IMR-90 (cell line): ENCODE results near the gene PTPN7. TPM values are rescaled to one million over a fixed set of nuclear protein-coding genes. Genes with fewer than 3 reads are reported as not detected.

Experiments used
- ATAC-seq: fragments of 200-7000 bp; cut with Tn5 transposase; 2 replicates; pipeline ENCODE4 v1.9.1; 2020; ENCODE audit warnings: low read depth, mild to moderate bottlenecking, moderate library complexity
- BruUV-seq: library from RNA; stranded (reverse); fragments of 400-500 nt; replicated peaks from 2 replicates; lab custom pipeline; 2021; lab: Mats Ljungman, UMichigan
- CTCF ChIA-PET: fragments of 300-600 bp; formaldehyde crosslinking; extraction: SDS; loops from one replicate; lab custom pipeline; 2021; ENCODE audit warnings: antibody characterized with exemption; lab: Yijun Ruan, JAX
- POLR2A ChIA-PET: fragments of 300-600 bp; sonication (Branson Sonifier 250); formaldehyde crosslinking; loops from one replicate; lab custom pipeline; 2022; ENCODE audit warnings: antibody characterized with exemption; ENCODE audit not compliant: unreplicated experiment; lab: Charles Lee
- DNase-seq: peaks from one replicate; pipeline ENCODE4 v3.0.0; 2013
- H2AFZ ChIP-seq: replicated peaks from 2 replicates; pipeline ENCODE3; 2013; ENCODE audit warnings: low read length, mild to moderate bottlenecking; ENCODE audit not compliant: poor library complexity
- H2AK5ac ChIP-seq: 2 replicates; pipeline ENCODE4 v1.6.1; 2013; ENCODE audit warnings: low read depth, low read length, inconsistent platforms
- H2AK9ac ChIP-seq: replicated peaks from 2 replicates; pipeline ENCODE3; 2013; ENCODE audit warnings: mild to moderate bottlenecking, low read depth, low read length, moderate library complexity; ENCODE audit not compliant: poor library complexity
- H2BK120ac ChIP-seq: 2 replicates; pipeline ENCODE4 v1.6.1; 2013; ENCODE audit warnings: low read depth, low read length, inconsistent platforms
- H2BK15ac ChIP-seq: 3 replicates; pipeline ENCODE4 v1.6.1; 2013; ENCODE audit warnings: low read depth, low read length, inconsistent platforms
- H2BK20ac ChIP-seq: 2 replicates; pipeline ENCODE4 v1.6.1; 2013; ENCODE audit warnings: low read depth, mild to moderate bottlenecking, inconsistent platforms, low read length, moderate library complexity
- H2BK5ac ChIP-seq: 2 replicates; pipeline ENCODE4 v1.6.1; 2013; ENCODE audit warnings: mild to moderate bottlenecking, low read depth, low read length, inconsistent platforms; ENCODE audit not compliant: poor library complexity, severe bottlenecking
- H3K14ac ChIP-seq: replicated peaks from 2 replicates; pipeline ENCODE4 v1.6.1; 2013; ENCODE audit warnings: low read depth, low read length, inconsistent platforms
- H3K18ac ChIP-seq: 2 replicates; pipeline ENCODE4 v1.6.1; 2013; ENCODE audit warnings: low read depth, low read length, control low read depth
- H3K23ac ChIP-seq: 2 replicates; pipeline ENCODE4 v1.6.1; 2013; ENCODE audit warnings: low read depth, low read length, inconsistent platforms
- H3K27ac ChIP-seq: 2 replicates; pipeline ENCODE4 v1.5.1; 2013; ENCODE audit warnings: mild to moderate bottlenecking, control low read depth, low read length; ENCODE audit not compliant: insufficient read depth
- H3K27me3 ChIP-seq: 2 replicates; pipeline ENCODE4 v1.6.1; 2013; ENCODE audit warnings: low read length; ENCODE audit not compliant: control insufficient read depth, insufficient read depth
- H3K36me3 ChIP-seq: 2 replicates; pipeline ENCODE4 v1.6.1; 2013; ENCODE audit warnings: low read length, mixed read lengths; ENCODE audit not compliant: control insufficient read depth, insufficient read depth
- H3K4ac ChIP-seq: 2 replicates; pipeline ENCODE4 v1.6.1; 2013; ENCODE audit warnings: low read depth, low read length, inconsistent platforms
- H3K4me1 ChIP-seq: 2 replicates; pipeline ENCODE4 v1.6.1; 2013; ENCODE audit warnings: low read length, mixed read lengths; ENCODE audit not compliant: control insufficient read depth, insufficient read depth
- H3K4me2 ChIP-seq: 2 replicates; pipeline ENCODE4 v1.6.1; 2013; ENCODE audit warnings: low read depth, mild to moderate bottlenecking, control low read depth, low read length, moderate library complexity
- H3K4me3 ChIP-seq: 2 replicates; pipeline ENCODE4 v1.5.1; 2013; ENCODE audit warnings: low read depth, mild to moderate bottlenecking, control low read depth, low read length, moderate library complexity; ENCODE audit not compliant: insufficient read depth
- H3K56ac ChIP-seq: 2 replicates; pipeline ENCODE4 v1.6.1; 2013; ENCODE audit warnings: low read length, inconsistent platforms; ENCODE audit not compliant: insufficient read depth; ENCODE audit errors: extremely low read depth
- H3K79me1 ChIP-seq, 2 experiments: 2 replicates each; pipeline ENCODE4 v1.6.1; 2013; ENCODE audit warnings: low read length in 2 of 2, inconsistent platforms in 1 of 2, low read depth in 1 of 2
- H3K9ac ChIP-seq: 2 replicates; pipeline ENCODE4 v1.6.1; 2013; ENCODE audit warnings: low read depth, low read length, control low read depth
- H3K9me1 ChIP-seq: 2 replicates; pipeline ENCODE4 v1.6.1; 2013; ENCODE audit warnings: low read length, inconsistent platforms; ENCODE audit not compliant: insufficient read depth
- H3K9me3 ChIP-seq: 2 replicates; pipeline ENCODE4 v1.6.1; 2013; ENCODE audit warnings: low read length; ENCODE audit not compliant: control insufficient read depth, insufficient read depth
- H4K20me1 ChIP-seq: 2 replicates; pipeline ENCODE4 v1.6.1; 2013; ENCODE audit warnings: low read length, inconsistent platforms; ENCODE audit not compliant: insufficient read depth
- H4K5ac ChIP-seq: 2 replicates; pipeline ENCODE4 v1.6.1; 2013; ENCODE audit warnings: mild to moderate bottlenecking, low read depth, low read length, control low read depth
- H4K8ac ChIP-seq, 2 experiments: 2 replicates each; pipeline ENCODE4 v1.6.1; 2013; ENCODE audit warnings: low read depth in 2 of 2, low read length in 2 of 2, control low read depth in 1 of 2, inconsistent platforms in 1 of 2
- H4K91ac ChIP-seq: 2 replicates; pipeline ENCODE4 v1.6.1; 2013; ENCODE audit warnings: low read depth, low read length, inconsistent platforms; ENCODE audit not compliant: insufficient read depth
- BHLHE40 ChIP-seq: fragments of 150-350 bp; IDR thresholded peaks from 2 replicates; pipeline ENCODE4 v1.6.1; 2016; ENCODE audit warnings: mild to moderate bottlenecking, low read depth, low read length
- FOS ChIP-seq: fragments of 150-350 bp; IDR thresholded peaks from 2 replicates; pipeline ENCODE4 v1.6.1; 2016; ENCODE audit warnings: low read depth, low read length
- MAFK ChIP-seq: IDR thresholded peaks from 2 replicates; pipeline ENCODE4 v1.6.1; 2012; ENCODE audit warnings: low read depth, low read length, improper control_type of control experiment
- MXI1 ChIP-seq: IDR thresholded peaks from 2 replicates; pipeline ENCODE4 v1.6.1; 2012; ENCODE audit warnings: low read depth, mild to moderate bottlenecking, low read length, moderate library complexity, borderline replicate concordance
- RAD21 ChIP-seq: IDR thresholded peaks from 2 replicates; pipeline ENCODE4 v1.6.1; 2012; ENCODE audit warnings: low read length, improper control_type of control experiment
- SMC3 ChIP-seq: fragments of 150-350 bp; IDR thresholded peaks from 2 replicates; pipeline ENCODE4 v1.6.1; 2016; ENCODE audit warnings: low read depth, mild to moderate bottlenecking, antibody characterized with exemption, low read length, moderate library complexity
- WGBS, 2 experiments: methylation state at CpG; one replicate each; pipeline versions ENCODE4 v1.1.5 to v1.1.7; 2013; ENCODE audit warnings: missing lambda C conversion rate in 2 of 2; ENCODE audit not compliant: insufficient read length in 1 of 2; ENCODE audit errors: extremely low coverage in 2 of 2; 5-methylcytosine and 5-hydroxymethylcytosine counted together
- dilution Hi-C: fragments of 300-500 bp; cut with HindIII; formaldehyde crosslinking; loops from one replicate; pipeline ENCODE4 v1.14.3; 2018; ENCODE audit warnings: low sequenced_read_pairs; ENCODE audit not compliant: unreplicated experiment
- in situ Hi-C: fragments of 300-500 bp; cut with MboI; formaldehyde crosslinking; loops from 3 replicates; pipeline ENCODE4 v1.14.3; 2019; ENCODE audit warnings: low sequenced_read_pairs, inconsistent platforms, mixed read lengths
- intact Hi-C: fragments of 100-400 bp; cut with micrococcal nuclease; formaldehyde crosslinking; loops from 2 replicates; pipeline ENCODE4 v1.10.0; 2022
- polyA plus RNA-seq, 3 experiments: library from polyadenylated mRNA; depleted of rRNA; stranded (reverse); fragments of >200 nt; gene quantifications; 2 replicates each; pipeline ENCODE4 v1.2.3, GENCODE V29; 2012; ENCODE audit warnings: low replicate concordance in 1 of 3
- total RNA-seq: library from RNA; depleted of rRNA; stranded (reverse); fragments of >200 nt; gene quantifications from 2 replicates; pipeline ENCODE4 v1.2.3, GENCODE V29; 2012

PTPN7 gene
- total and polyA plus RNA-seq, 2 of the 4 experiments (the other 2 are of a cell fraction), result 0.05 TPM; not detected in 1

DNA sequence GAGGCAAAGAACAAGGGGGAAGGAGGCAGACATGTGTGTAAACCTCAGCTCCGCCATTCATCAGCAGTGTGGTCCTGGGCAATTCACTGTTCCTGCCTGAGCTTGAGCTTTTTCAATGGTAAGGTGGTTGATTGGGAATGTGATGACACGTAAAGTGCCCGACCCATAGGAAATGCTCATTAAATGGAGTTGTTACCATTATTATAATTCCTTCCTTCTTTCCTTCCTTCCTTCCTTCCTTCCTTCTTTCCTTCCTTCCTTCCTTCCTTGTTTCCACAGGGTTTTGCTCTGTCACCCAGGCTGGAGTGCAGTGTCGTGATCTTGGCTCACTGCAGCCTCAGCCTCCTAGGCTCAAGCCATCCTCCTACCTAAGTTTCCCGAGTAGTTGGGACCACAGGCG lies 33.3 kb downstream of the PTPN7 start (continued):
- no peak for TF ChIP-seq FOS
- TF ChIP-seq RAD21, result no peak
- no peak for TF ChIP-seq MXI1
- TF ChIP-seq MAFK, result no peak

DNA sequence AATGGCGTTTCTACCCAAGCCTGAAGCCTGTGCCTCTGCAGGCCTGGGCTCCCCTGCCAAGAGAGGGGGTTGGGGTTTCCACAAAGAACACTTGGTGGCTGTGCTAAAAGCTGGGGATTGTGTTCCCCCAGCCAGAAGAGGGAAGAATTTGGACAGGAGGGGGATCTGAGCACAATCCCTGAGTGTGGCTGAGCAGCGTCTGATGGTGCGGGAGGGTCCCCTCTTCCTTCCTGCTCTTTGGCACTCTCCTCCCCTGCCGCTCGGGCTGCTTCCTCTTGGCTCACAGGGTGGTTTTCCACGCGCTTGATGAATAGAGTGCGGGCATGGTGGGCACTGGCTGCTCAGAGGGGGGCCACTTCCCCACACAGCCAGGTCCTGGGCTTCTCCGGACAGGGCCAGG lies 34.0 kb downstream of the PTPN7 start:
- H3K14ac ChIP-seq, result no peak overlapping the region
- DNase-seq, result no peak
- BruUV-seq, result no TSS peak
- H3K9me1 ChIP-seq, result no peaks in the 10 kb centered on the region
- ATAC-seq, result no peak
- peaks cover 24% of the 10 kb centered on the region for H3K27me3 ChIP-seq
- H3K4me3 ChIP-seq, result no peak overlapping the region
- H2AK9ac ChIP-seq, result no peak overlapping the region
- H4K91ac ChIP-seq, result no peak overlapping the region
- H3K18ac ChIP-seq, result no peak overlapping the region
- H3K56ac ChIP-seq, result no peak overlapping the region
- in situ Hi-C loops (loop anchor here (10.0 to 25.0 kb wide), 2 partner anchors 232 to 589 kb away; partner anchors contain the start of gene NAV1), dilution Hi-C loops (no loop called here), intact Hi-C loops (no loop called here)
- no peak overlapping the region for H3K4me2 ChIP-seq
- no peak overlapping the region for H4K8ac ChIP-seq
- H3K9ac ChIP-seq, result no peak overlapping the region
- no peak overlapping the region for H2BK120ac ChIP-seq
- no peaks in the 10 kb centered on the region; a peak in 1 of 4 replicates for H3K79me1 ChIP-seq
- no peak overlapping the region for H3K27ac ChIP-seq
- no peaks in the 10 kb centered on the region for H3K9me3 ChIP-seq
- H3K36me3 ChIP-seq, result no peaks in the 10 kb centered on the region
- H2BK15ac ChIP-seq, result no peak overlapping the region
- 0% methylated on average over 1 of the region's 9 CpGs; no CpG with 5 or more reads in 1 of the 2 experiments for WGBS, 2 experiments
- no peak overlapping the region for H3K23ac ChIP-seq
- H2AFZ ChIP-seq, result peak overlapping the region; percentile 21
- H4K5ac ChIP-seq, result no peak overlapping the region
- CTCF ChIA-PET, result interaction anchor here (0.7 kb wide), 2 partner anchors 121 to 1685 kb away, joined by 5 read pairs; no protein-coding TSS in a partner anchor
- H4K20me1 ChIP-seq, result no peaks in the 10 kb centered on the region
- POLR2A ChIA-PET, result no interaction called here
- no peak overlapping the region for H2BK20ac ChIP-seq
- no peaks in the 10 kb centered on the region for H3K4me1 ChIP-seq
- no peak for TF ChIP-seq MXI1
- no peak for TF ChIP-seq BHLHE40
- TF ChIP-seq SMC3, result no peak
- no peak overlapping the region for H2BK5ac ChIP-seq
- no peak overlapping the region for H2AK5ac ChIP-seq
- H3K4ac ChIP-seq, result no peak overlapping the region
